RWPE2 (cell line): ENCODE measurements around the gene GINS2.

Experiments
- ATAC-seq: fragments of 200-7000 bp; cut with Tn5 transposase; 3 replicates; pipeline ENCODE4 v1.9.1; 2021; ENCODE audit warnings: low read depth
- DNase-seq: peaks from one replicate; pipeline ENCODE4 v3.0.0-alpha.2; 2020; ENCODE audit warnings: low spot score
- H3K27ac ChIP-seq: fragments of 450-650 bp; 2 replicates; pipeline ENCODE4 v1.5.1; 2017; ENCODE audit warnings: mild to moderate bottlenecking; ENCODE audit not compliant: poor library complexity, severe bottlenecking
- H3K27me3 ChIP-seq: fragments of 250-450 bp; sonication (Bioruptor Pico); 2 replicates; pipeline ENCODE4 v1.5.1; 2021; ENCODE audit warnings: mild to moderate bottlenecking, moderate library complexity; ENCODE audit not compliant: insufficient read depth, poor library complexity, severe bottlenecking
- H3K36me3 ChIP-seq: fragments of 250-450 bp; sonication (Bioruptor Pico); 2 replicates; pipeline ENCODE4 v1.5.1; 2020; ENCODE audit warnings: low read depth, mild to moderate bottlenecking, moderate library complexity
- H3K4me1 ChIP-seq: fragments of 250-450 bp; sonication (Bioruptor Pico); 2 replicates; pipeline ENCODE4 v1.5.1; 2021; ENCODE audit warnings: mild to moderate bottlenecking, moderate library complexity; ENCODE audit not compliant: insufficient read depth, poor library complexity, severe bottlenecking
- H3K4me3 ChIP-seq: fragments of 250-450 bp; sonication (Bioruptor Pico); 2 replicates; pipeline ENCODE4 v1.5.1; 2021; ENCODE audit warnings: mild to moderate bottlenecking, moderate library complexity; ENCODE audit not compliant: severe bottlenecking
- H3K9me3 ChIP-seq: fragments of 250-450 bp; sonication (Bioruptor Pico); 2 replicates; pipeline ENCODE4 v1.5.1; 2021; ENCODE audit warnings: mild to moderate bottlenecking, moderate library complexity; ENCODE audit not compliant: severe bottlenecking
- CTCF ChIP-seq: fragments of 450-650 bp; IDR thresholded peaks from one replicate; pipeline ENCODE4 v1.5.1; 2017; ENCODE audit warnings: mild to moderate bottlenecking, moderate library complexity; ENCODE audit not compliant: poor library complexity, severe bottlenecking

GINS2 gene

GRCh38 chr16:85699628-85700027 lies 10.9 kb upstream of the GINS2 start:
- Histone ChIP-seq H3K9me3 (no peaks in the 10 kb centered on the region), H3K27ac (no peak overlapping the region), H3K27me3 (no peaks in the 10 kb centered on the region), H3K4me3 (no peak overlapping the region), H3K36me3 (peaks cover 17% of the 10 kb centered on the region; the same call in 1 of the 2 replicates), H3K4me1 (peaks cover 22% of the 10 kb centered on the region)
- DNase-seq: no peak
- peak; percentile 44 for ATAC-seq
- TF ChIP-seq CTCF: no peak

DNA sequence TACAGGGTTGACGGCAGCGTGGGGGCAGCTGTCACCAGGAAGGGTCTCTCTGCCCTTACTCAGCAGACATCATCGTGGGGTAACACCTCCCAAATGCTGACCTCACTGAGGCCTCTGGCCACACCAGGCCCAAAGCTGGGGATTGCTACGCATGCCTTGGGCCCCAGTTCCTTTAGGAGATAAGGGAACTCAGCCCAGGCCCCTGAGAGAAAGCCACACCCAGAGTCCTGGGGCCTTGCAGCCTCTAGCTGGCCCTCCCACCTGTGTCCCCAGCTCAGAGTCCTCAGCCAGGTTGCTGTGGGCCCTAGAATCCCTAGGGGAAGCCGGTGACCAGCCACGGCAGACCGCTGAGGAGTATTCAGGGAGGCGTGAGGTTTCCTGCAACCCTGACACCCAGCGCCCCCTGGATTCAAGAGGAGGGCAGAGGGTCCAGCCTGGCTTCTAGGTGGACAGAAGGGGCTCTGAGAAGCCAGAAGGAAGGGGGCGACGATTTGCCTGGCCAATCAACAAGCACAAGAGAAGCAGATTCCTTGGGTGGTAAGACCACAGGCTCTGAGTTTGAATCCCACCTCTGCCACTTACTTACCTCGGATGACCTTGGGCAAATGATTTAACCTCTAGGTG lies 10.3 kb upstream of the GINS2 start:
- Histone ChIP-seq H3K4me1 (peaks cover 22% of the 10 kb centered on the region), H3K9me3 (no peaks in the 10 kb centered on the region), H3K4me3 (no peak overlapping the region), H3K27ac (no peak overlapping the region), H3K36me3 (peaks cover 14% of the 10 kb centered on the region; the same call in 1 of the 2 replicates), H3K27me3 (no peaks in the 10 kb centered on the region)
- ATAC-seq: peak; percentile 4; the same call in 2 of the 3 replicates
- peak; percentile 7 for TF ChIP-seq CTCF
- DNase-seq: no peak

DNA sequence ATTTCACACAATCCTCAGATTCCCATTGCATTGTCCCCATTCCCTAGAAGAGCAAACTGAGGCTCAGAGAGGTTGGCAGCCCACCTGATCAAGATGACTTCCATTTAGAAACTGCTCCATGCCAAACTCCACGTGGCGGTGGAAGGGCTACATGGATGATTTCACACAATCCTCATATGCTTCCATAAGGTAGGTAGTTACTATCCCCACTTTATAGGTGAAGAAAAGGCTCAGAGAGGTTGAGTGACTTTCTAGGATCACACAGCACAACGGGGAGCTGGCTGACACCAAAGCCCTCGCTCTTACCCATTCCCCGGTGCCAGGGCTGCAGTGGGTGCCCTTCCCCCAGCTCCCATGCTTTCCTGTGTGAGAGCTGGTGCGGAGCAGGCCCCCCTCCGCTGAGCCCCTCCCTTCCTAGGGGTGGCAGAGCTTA lies 9.7 kb upstream of the GINS2 start:
- ATAC-seq (no peak), DNase-seq (no peak)
- H3K4me1 ChIP-seq: peaks cover 22% of the 10 kb centered on the region
- H3K4me3 ChIP-seq: no peak overlapping the region
- TF ChIP-seq CTCF: no peak
- no peaks in the 10 kb centered on the region for H3K9me3 ChIP-seq
- H3K27ac ChIP-seq: no peak overlapping the region
- H3K27me3 ChIP-seq: no peaks in the 10 kb centered on the region
- peaks cover 14% of the 10 kb centered on the region; the same call in 1 of the 2 replicates for H3K36me3 ChIP-seq

DNA sequence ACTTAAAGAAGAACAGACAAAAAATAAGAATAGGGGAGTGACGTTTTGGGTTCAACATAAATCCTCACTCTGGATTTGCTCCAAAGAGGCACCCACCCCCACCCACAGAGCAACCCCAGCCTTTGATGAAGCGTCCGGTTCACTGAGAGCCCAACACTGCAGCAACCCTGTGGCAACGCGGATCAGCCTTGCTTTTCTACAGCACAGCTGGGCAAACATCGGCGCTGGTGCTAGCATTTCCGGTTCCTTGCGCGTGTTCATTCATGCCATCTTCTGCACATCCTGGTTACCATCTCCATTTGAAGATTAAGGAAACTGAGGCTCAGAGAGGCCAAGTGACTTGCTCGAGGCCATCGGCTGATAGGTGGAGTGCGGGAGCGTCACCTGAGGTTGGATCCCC lies 8.7 kb upstream of the GINS2 start:
- peak overlapping the region; percentile 16 for H3K27ac ChIP-seq
- no peak for TF ChIP-seq CTCF
- H3K4me3 ChIP-seq: no peak overlapping the region
- DNase-seq: no peak
- H3K27me3 ChIP-seq: no peaks in the 10 kb centered on the region
- H3K36me3 ChIP-seq: peaks cover 7% of the 10 kb centered on the region; the same call in 1 of the 2 replicates
- peak; percentile 19; the same call in 2 of the 3 replicates for ATAC-seq
- peaks cover 22% of the 10 kb centered on the region for H3K4me1 ChIP-seq
- no peaks in the 10 kb centered on the region for H3K9me3 ChIP-seq

- H3K36me3 ChIP-seq: peaks cover 7% of the 10 kb centered on the region; the same call in 1 of the 2 replicates
- no peaks in the 10 kb centered on the region for H3K9me3 ChIP-seq
- H3K4me1 ChIP-seq: peaks cover 22% of the 10 kb centered on the region
- no peak for TF ChIP-seq CTCF
- H3K27me3 ChIP-seq: no peaks in the 10 kb centered on the region
- no peak overlapping the region for H3K4me3 ChIP-seq
- ATAC-seq (peak; percentile 13), DNase-seq (no peak)
- peak overlapping the region; percentile 16 for H3K27ac ChIP-seq
Measured at GRCh38 chr16:85696781-85697180, 8.0 kb upstream of the GINS2 start.
